Kidney (tissue), 14 donors: ENCODE data around the gene UBASH3A. TPM values are rescaled to one million over a fixed set of nuclear protein-coding genes. Genes with fewer than 3 reads are reported as not detected.

ENCODE experiments used
- DNase-seq, 5 donors: peaks; one replicate each; pipeline ENCODE4 v3.0.0-alpha.2; 2013 to 2020
- FAIRE-seq: peaks from 2 replicates; lab custom pipeline; 2012; peaks lifted over from hg19 to GRCh38; lab: Jason Lieb, UNC
- H3K27ac ChIP-seq, 2 donors: one replicate each; pipeline ENCODE4 v1.7.0; 2013; ENCODE audit warnings: low read depth in 2 of 2, low read length in 2 of 2, inconsistent platforms in 1 of 2
- H3K27me3 ChIP-seq: one replicate; pipeline ENCODE4 v1.7.1; 2013; ENCODE audit warnings: low read length, inconsistent platforms; ENCODE audit not compliant: control insufficient read depth, insufficient read depth
- H3K36me3 ChIP-seq, 3 donors: one replicate each; pipeline versions ENCODE4 v1.7.0 to v1.7.1; 2013; ENCODE audit warnings: low read length in 3 of 3, control low read depth in 1 of 3, inconsistent platforms in 1 of 3; ENCODE audit not compliant: insufficient read depth in 3 of 3, control insufficient read depth in 2 of 3
- H3K4me1 ChIP-seq, 3 donors: one replicate each; pipeline versions ENCODE4 v1.7.0 to v1.7.1; 2013; ENCODE audit warnings: low read length in 3 of 3, inconsistent platforms in 1 of 3, low read depth in 1 of 3; ENCODE audit not compliant: control insufficient read depth in 2 of 3, insufficient read depth in 2 of 3
- H3K4me3 ChIP-seq, 3 donors: one replicate each; pipeline versions ENCODE4 v1.7.0 to v1.8.1; 2013; ENCODE audit warnings: low read length in 3 of 3, control low read depth in 1 of 3, inconsistent platforms in 1 of 3
- H3K9ac ChIP-seq, 3 donors: one replicate each; pipeline versions ENCODE4 v1.7.0 to v1.7.1; 2013; ENCODE audit warnings: low read length in 3 of 3, control low read depth in 1 of 3, inconsistent platforms in 1 of 3
- H3K9me3 ChIP-seq, 3 donors: one replicate each; pipeline versions ENCODE4 v1.7.0 to v1.7.1; 2013; ENCODE audit warnings: low read length in 3 of 3, control low read depth in 1 of 3, inconsistent platforms in 1 of 3; ENCODE audit not compliant: control insufficient read depth in 2 of 3, insufficient read depth in 1 of 3
- intact Hi-C: fragments of 100-400 bp; cut with DNase I; formaldehyde crosslinking; loops from one replicate; pipeline ENCODE4 v1.11.1; 2022
- polyA plus RNA-seq: library from polyadenylated mRNA; stranded (reverse); fragments of 350-450 nt; fragmentation: Illumina TruSeq; extraction: RNeasy Lipid Tissue Mini Kit (QIAGEN cat#74804); gene quantifications from one replicate; pipeline ENCODE4 v1.2.3, GENCODE V29; 2014; ENCODE audit warnings: low read depth, low replicate concordance; ENCODE audit not compliant: insufficient read depth
- total RNA-seq: library from RNA; stranded (reverse); fragmentation: NEBNext Ultra II Directional; extraction: Animal tissue kit (Norgen Biotek cat#: 25700); gene quantifications from one replicate; pipeline ENCODE4 v1.2.1, GENCODE V29; 2021
- TF ChIP-seq, protein P1 (sequence below): IDR thresholded peaks from 3 replicates; pipeline ENCODE4 v1.5.1; 2012; ENCODE audit warnings: mild to moderate bottlenecking, moderate library complexity, borderline replicate concordance; ENCODE audit not compliant: insufficient read depth; ENCODE audit errors: extremely low read depth
- donor health status: control.
- donor health status: control.
- donor health status: control.
- donor health status: control.
- donor health status: control.
- donor health status: DM: yes; HTN: yes; CAD: no.
- donor health status: Normal renal cell carcinoma (clear cell type).

UBASH3A gene
- total and polyA plus RNA-seq, 2 donors from 2014 or later: 2.7 TPM; not detected in 1

DNA sequence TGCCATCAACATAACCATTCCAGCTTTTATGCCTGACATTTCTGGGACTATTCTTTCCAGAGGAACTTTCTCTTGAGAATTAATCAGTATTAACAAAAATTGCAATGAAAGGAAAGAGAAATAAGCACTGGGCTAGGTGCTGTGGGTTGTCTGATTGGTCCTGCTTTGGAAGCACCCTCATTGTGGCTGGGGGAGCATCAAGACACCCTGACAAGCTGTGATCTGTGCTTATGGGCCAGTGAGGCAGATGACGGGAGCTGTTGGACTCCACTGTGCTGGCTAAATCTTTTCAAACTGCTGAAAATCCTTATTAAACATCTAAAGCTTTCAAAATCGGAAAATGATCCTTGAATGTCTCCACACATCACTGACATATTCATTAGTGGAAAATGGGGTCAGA lies 20.0 kb downstream of the UBASH3A start:
- H3K27me3 ChIP-seq: no peaks in the 10 kb centered on the region

DNA sequence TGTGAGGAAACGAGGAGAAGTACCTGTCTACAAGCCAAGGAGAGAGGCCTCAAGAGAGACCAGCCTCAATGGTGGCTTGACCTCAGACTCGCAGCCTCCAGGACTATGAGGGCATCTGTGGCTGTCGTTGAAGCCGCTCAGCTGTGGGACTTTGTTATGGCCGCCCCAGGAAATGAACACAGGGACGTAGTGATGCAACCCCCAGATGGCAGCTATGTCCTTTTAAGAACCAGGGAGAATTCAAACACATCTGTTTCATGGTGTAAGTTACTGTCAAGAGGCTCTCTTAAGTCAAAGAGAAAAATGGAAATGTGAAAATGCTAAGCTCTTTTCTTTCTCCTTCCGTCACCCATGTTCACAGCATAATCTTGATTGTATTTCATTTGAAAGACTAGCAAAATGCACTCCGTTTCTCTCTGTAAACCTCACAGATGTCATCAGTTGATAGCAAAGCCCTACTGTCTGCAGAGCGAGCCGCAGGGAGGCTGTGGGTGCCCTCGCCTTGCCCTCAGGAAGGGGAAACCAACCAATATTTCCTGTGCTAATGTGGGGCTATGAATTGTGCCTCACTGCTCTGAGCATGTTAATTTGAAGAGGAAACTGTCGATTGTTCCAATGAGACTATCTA lies 21.3 kb downstream of the UBASH3A start:
- H3K27ac ChIP-seq: no peak overlapping the region
- H3K4me3 ChIP-seq: no peak overlapping the region
- DNase-seq: peak in 1 of 5 donors; percentile 50
- no peaks in the 10 kb centered on the region for H3K36me3 ChIP-seq
- no peaks in the 10 kb centered on the region for H3K9me3 ChIP-seq
- FAIRE-seq: no peak
- TF ChIP-seq, protein P1, sequence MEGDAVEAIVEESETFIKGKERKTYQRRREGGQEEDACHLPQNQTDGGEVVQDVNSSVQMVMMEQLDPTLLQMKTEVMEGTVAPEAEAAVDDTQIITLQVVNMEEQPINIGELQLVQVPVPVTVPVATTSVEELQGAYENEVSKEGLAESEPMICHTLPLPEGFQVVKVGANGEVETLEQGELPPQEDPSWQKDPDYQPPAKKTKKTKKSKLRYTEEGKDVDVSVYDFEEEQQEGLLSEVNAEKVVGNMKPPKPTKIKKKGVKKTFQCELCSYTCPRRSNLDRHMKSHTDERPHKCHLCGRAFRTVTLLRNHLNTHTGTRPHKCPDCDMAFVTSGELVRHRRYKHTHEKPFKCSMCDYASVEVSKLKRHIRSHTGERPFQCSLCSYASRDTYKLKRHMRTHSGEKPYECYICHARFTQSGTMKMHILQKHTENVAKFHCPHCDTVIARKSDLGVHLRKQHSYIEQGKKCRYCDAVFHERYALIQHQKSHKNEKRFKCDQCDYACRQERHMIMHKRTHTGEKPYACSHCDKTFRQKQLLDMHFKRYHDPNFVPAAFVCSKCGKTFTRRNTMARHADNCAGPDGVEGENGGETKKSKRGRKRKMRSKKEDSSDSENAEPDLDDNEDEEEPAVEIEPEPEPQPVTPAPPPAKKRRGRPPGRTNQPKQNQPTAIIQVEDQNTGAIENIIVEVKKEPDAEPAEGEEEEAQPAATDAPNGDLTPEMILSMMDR: no peak
- H3K4me1 ChIP-seq: no peaks in the 10 kb centered on the region
- H3K27me3 ChIP-seq: no peaks in the 10 kb centered on the region
- intact Hi-C loops: no loop called here
- H3K9ac ChIP-seq: no peak overlapping the region

More for the DNA sequence above, 20.0 kb downstream of the UBASH3A start:
- no peaks in the 10 kb centered on the region for H3K36me3 ChIP-seq
- DNase-seq (no peak), FAIRE-seq (no peak)
- no peaks in the 10 kb centered on the region for H3K4me1 ChIP-seq
- no peak overlapping the region for H3K27ac ChIP-seq
- intact Hi-C loops: no loop called here
- TF ChIP-seq, protein P1: no peak
- no peak overlapping the region for H3K9ac ChIP-seq
- H3K9me3 ChIP-seq: no peaks in the 10 kb centered on the region
- no peak overlapping the region for H3K4me3 ChIP-seq

DNA sequence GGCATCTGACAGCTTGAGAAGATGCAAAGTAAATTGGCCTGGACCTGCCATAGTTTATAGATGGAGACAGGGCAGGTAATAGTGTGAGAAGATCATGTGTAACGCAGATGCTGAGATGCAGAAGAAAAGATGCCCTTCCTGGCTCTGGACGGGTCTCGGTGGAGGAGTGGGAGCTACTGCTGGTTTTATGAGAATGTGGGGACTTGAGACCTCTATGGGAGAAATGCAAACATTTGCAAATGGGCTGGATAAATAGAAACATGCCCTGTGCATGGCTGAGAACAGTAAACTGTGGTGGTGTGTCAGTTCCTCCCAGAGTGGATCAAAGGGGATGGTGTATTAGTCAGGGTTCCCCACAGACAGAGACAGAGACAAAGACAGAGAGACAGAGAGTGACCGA lies 21.9 kb downstream of the UBASH3A start:
- H3K9me3 ChIP-seq: no peaks in the 10 kb centered on the region
- TF ChIP-seq, protein P1: no peak
- intact Hi-C loops: no loop called here
- no peaks in the 10 kb centered on the region for H3K27me3 ChIP-seq
- DNase-seq (no peak), FAIRE-seq (no peak)
- H3K4me1 ChIP-seq: no peaks in the 10 kb centered on the region
- no peak overlapping the region for H3K27ac ChIP-seq
- H3K36me3 ChIP-seq: no peaks in the 10 kb centered on the region
- H3K4me3 ChIP-seq: no peak overlapping the region
- H3K9ac ChIP-seq: no peak overlapping the region

DNA sequence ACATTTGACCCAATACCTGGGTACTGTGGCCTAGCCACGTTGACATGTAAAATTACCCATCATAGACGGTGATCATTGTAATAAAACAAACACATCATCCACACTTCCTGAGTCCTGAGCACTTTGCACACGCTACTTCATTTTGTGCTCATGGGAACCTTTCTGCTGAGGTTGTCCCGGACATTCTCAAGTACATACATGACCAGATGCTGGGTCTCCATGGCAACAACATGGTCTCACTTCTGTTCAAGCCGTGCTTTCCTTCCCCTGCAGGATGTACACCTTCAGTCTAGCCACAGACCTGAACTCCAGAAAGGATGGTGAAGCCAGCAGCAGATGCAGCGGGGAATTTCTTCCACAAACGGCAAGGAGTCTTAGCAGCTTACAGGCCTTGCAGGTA lies 22.7 kb downstream of the UBASH3A start:
- Histone ChIP-seq H3K27ac (no peak overlapping the region), H3K4me1 (no peaks in the 10 kb centered on the region), H3K27me3 (no peaks in the 10 kb centered on the region), H3K4me3 (no peak overlapping the region), H3K9me3 (no peaks in the 10 kb centered on the region), H3K9ac (no peak overlapping the region), H3K36me3 (no peaks in the 10 kb centered on the region)
- intact Hi-C loops: no loop called here
- no peak for DNase-seq
- no peak for FAIRE-seq
- TF ChIP-seq, protein P1: no peak
